Central memory CD8-positive, alpha-beta T cell (primary cell): ENCODE data around the gene C2orf42.
"Not testable (repeated sequence)": the region's sequence is repeated elsewhere in the genome, so short reads cannot be mapped to it uniquely, and the experiment has no call there.

Experiments used
- ATAC-seq: fragments of 150-1000 bp; cut with Tn5 transposase; replicated peaks from 2 replicates; pipeline ENCODE4 v1.10.0; 2022; ENCODE audit warnings: mild to moderate bottlenecking, moderate FRiP score, moderate number of reproducible peaks; ENCODE audit not compliant: poor library complexity, severe bottlenecking; ENCODE audit errors: extremely low read depth
- DNase-seq, 2 donors: peaks; one replicate each; pipeline ENCODE4 v3.0.0; 2021; ENCODE audit warnings: low spot score in 2 of 2
- H3K27ac Mint-ChIP-seq: one replicate; pipeline ENCODE4 v1.8.0; 2022; ENCODE audit warnings: low read depth, mild to moderate bottlenecking, moderate library complexity, mixed read lengths
- H3K27me3 Mint-ChIP-seq: one replicate; pipeline ENCODE4 v1.8.0; 2022; ENCODE audit warnings: mixed read lengths
- H3K36me3 Mint-ChIP-seq: one replicate; pipeline ENCODE4 v1.8.0; 2022; ENCODE audit warnings: mild to moderate bottlenecking, moderate library complexity, mixed read lengths; ENCODE audit not compliant: insufficient read depth
- H3K4me1 Mint-ChIP-seq: one replicate; pipeline ENCODE4 v1.8.0; 2022; ENCODE audit warnings: mixed read lengths
- H3K4me3 Mint-ChIP-seq: one replicate; pipeline ENCODE4 v1.8.0; 2022; ENCODE audit warnings: mild to moderate bottlenecking, moderate library complexity, mixed read lengths
- H3K9me3 Mint-ChIP-seq: one replicate; pipeline ENCODE4 v1.8.0; 2022; ENCODE audit warnings: mixed read lengths

The C2orf42 gene

GRCh38 chr2:70149130-70149686 is 41.6 kb downstream of the C2orf42 start:
- Mint-ChIP-seq H3K4me1 (peaks cover 11% of the 10 kb centered on the region), H3K36me3 (peaks cover 15% of the 10 kb centered on the region)
- not testable (repeated sequence) for DNase-seq, H3K27ac Mint-ChIP-seq, H3K4me3 Mint-ChIP-seq, ATAC-seq, H3K9me3 Mint-ChIP-seq, H3K27me3 Mint-ChIP-seq

GRCh38 chr2:70148211-70148760 is 42.5 kb downstream of the C2orf42 start:
- ATAC-seq, H3K9me3 Mint-ChIP-seq, H3K27ac Mint-ChIP-seq, H3K27me3 Mint-ChIP-seq, DNase-seq, H3K4me3 Mint-ChIP-seq: not testable (repeated sequence)
- H3K36me3 Mint-ChIP-seq: peaks cover 15% of the 10 kb centered on the region
- H3K4me1 Mint-ChIP-seq: peaks cover 15% of the 10 kb centered on the region

GRCh38 chr2:70145851-70146739 is 44.7 kb downstream of the C2orf42 start:
- H3K4me3 Mint-ChIP-seq: no peak overlapping the region
- DNase-seq: no peak
- H3K4me1 Mint-ChIP-seq: peaks cover 32% of the 10 kb centered on the region
- H3K9me3 Mint-ChIP-seq: no peaks in the 10 kb centered on the region
- peak overlapping the region; percentile 59 for H3K27ac Mint-ChIP-seq
- no peak for ATAC-seq
- peaks cover 18% of the 10 kb centered on the region for H3K36me3 Mint-ChIP-seq
- no peaks in the 10 kb centered on the region for H3K27me3 Mint-ChIP-seq

DNA sequence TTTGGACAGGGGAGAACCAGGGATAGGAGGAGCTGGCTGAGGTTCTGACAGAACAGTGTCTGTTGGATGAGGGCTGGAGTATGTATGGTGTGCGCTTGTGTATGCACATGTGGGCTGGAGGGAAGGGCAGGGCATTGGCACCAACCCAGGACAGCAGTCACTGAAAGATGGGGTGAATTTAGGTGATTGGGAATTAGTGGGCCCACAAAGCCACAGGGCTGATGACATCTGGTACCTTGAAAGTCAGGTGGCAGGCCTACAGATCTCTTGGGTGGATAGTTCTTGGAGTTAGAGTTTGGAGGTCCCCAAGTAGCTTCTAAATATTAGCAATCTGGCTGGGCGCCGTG is 45.7 kb downstream of the C2orf42 start:
- DNase-seq (no peak), ATAC-seq (no peak)
- Mint-ChIP-seq H3K4me3 (no peak overlapping the region), H3K36me3 (peaks cover 18% of the 10 kb centered on the region), H3K4me1 (peaks cover 42% of the 10 kb centered on the region), H3K27ac (peak overlapping the region; percentile 99), H3K27me3 (no peaks in the 10 kb centered on the region), H3K9me3 (no peaks in the 10 kb centered on the region)

DNA sequence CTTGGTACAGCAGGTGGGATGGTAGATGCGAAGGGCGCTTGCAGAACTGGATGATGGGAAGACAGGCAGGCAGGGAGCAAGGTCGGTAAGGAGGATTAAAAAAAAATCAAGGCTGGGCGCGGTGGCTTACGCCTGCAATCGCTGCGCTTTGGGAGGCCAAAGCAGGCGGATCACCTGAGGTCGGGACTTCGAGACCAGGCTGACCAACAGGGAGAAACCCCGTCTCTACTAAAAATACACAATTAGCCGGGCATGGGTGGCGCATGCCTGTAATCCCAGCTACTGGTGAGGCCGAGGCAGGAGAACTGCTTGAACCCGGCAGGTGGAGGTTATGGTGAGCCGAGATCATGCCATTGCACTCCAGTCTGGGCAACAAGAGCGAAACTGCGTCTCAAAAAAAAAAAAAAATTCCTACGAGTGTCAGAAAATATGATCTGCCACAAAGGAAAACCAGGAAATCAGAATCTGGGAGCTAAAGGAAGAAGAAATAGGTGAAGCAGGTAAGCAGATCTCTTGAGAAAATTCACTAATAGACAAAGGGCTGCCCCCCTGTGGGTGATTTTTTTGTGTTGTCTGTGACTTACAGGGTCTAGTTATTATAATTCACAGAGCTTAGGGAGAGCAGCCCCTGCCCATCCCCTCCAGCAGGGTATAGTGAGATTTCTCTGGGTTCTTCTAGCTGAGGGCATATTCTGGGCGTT is 46.2 kb downstream of the C2orf42 start:
- DNase-seq (no peak), ATAC-seq (no peak)
- Mint-ChIP-seq H3K27me3 (no peaks in the 10 kb centered on the region), H3K27ac (peak overlapping the region; percentile 99), H3K36me3 (peaks cover 16% of the 10 kb centered on the region), H3K4me1 (peaks cover 45% of the 10 kb centered on the region), H3K9me3 (no peaks in the 10 kb centered on the region), H3K4me3 (no peak overlapping the region)

DNA sequence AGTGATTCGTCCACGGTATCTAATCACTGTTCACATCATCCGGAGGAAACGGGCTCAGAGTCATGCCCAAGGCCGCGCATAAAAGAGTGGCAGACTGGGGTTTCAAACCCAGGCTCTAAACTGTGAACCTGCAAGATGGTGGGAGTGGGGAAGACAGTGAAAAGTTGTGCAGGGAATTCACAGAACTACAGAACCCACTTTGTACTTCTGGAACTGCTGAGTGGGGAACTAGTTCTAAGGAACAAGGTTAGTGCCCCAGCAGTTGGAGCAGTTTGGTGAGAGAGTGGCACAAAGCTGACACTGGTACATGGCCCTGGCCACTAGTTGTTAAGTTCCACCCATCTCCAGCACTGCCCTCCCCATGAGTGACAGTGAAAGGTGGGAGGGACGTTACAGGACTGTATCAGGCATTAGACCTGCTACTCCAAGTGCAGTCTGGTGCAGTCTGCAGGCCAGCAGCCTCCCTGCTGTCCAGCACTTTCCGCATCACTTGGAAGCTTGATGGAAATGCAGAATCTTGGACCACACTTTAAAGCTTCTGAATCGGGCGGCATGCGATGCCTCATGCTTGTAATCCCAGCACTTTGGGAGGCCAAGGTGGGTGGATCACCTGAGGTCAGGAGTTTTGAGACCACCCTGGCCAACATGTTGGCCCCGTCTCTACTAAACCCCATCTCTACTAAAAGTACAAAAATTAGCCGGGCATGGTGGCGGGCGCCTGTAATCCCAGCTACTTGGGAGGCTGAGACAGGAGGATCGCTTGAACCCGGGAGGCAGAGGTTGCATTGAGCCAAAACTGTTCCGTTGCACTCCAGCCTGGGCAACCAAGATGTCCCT is 47.3 kb downstream of the C2orf42 start:
- Mint-ChIP-seq H3K4me3 (peak overlapping the region; percentile 82), H3K9me3 (no peaks in the 10 kb centered on the region), H3K27ac (peak overlapping the region; percentile 99), H3K4me1 (peaks cover 45% of the 10 kb centered on the region), H3K27me3 (no peaks in the 10 kb centered on the region), H3K36me3 (peaks cover 16% of the 10 kb centered on the region)
- ATAC-seq: peak; percentile 47
- DNase-seq: peak; percentile 28 to 54

DNA sequence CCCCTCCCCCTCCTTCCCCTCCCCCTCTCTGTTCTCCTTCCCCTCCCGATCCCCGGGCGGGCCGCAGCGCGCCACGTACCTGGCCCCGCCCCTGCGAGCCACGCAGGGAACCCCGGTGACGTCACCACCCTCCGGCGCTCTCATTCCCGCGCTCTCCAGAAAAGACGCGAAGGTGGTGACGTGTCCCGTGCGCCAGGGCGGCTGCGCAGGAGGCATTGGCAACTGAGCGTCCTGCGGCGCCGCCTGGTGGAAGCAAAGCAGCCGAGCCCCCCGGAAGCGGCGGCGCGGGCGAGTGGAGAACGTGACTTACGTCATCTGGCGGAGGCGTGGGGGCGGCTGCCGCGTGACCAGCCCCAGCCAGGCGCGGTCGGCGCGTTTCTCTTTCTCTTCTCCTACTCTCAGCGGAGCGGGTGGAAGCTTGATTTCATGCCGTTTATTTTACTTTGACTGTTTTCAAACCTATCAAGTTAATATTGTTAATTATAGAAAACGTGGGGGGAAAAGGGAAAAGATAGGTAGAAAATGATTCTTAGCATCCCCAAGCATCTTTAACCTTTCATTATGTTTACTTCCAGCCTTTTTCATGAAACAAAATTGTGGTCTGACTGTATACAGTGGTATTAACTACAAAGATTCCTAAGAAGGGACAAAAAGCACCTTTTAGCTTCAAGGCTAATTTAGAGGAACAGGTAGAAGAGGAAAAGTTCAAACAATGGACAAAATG is 48.1 kb downstream of the C2orf42 start:
- Mint-ChIP-seq H3K4me1 (peaks cover 49% of the 10 kb centered on the region), H3K27me3 (no peaks in the 10 kb centered on the region), H3K4me3 (peak overlapping the region; percentile 82)

DNA sequence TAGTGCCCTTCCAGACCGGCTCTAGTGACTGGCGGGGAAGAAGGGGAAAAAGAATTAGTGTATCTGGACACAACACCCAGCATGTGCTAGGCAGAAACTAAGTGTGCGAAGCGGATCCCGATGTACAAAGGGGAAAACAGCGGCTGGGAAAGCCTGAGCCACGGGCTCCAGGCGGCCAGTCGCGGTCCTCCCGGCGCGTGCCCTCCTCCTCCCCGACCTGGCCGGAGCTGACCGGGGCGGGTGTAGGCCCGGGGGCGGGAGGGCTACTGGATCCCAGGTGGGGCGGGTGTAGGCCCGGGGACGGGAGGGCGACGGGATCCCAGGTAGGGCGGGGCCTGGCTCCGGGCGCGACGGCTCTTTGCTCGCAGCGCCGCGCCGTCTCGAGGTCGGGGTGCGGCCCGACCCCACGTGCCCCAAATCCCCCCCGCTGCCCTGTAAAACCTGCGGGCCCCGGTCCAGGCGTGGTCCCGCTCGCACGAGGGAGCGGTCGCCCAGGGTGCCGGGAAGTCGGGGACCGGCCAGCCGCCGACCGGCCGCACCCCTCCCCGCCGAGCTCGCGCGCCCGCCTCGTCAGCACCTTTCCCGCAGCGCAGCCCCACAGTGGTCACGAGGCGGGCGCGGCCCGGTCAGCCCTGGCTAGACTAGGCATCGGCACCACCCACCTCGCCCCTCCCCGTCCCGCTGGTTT is 48.8 kb downstream of the C2orf42 start:
- peak; percentile 19 for ATAC-seq
- peak overlapping the region; percentile 99 for H3K27ac Mint-ChIP-seq

More for the DNA sequence above, 48.1 kb downstream of the C2orf42 start:
- ATAC-seq (peak; percentile 83), DNase-seq (peak; percentile 98 to 99)
- Mint-ChIP-seq H3K27ac (peak overlapping the region; percentile 99), H3K36me3 (peaks cover 16% of the 10 kb centered on the region), H3K9me3 (no peaks in the 10 kb centered on the region)

DNA sequence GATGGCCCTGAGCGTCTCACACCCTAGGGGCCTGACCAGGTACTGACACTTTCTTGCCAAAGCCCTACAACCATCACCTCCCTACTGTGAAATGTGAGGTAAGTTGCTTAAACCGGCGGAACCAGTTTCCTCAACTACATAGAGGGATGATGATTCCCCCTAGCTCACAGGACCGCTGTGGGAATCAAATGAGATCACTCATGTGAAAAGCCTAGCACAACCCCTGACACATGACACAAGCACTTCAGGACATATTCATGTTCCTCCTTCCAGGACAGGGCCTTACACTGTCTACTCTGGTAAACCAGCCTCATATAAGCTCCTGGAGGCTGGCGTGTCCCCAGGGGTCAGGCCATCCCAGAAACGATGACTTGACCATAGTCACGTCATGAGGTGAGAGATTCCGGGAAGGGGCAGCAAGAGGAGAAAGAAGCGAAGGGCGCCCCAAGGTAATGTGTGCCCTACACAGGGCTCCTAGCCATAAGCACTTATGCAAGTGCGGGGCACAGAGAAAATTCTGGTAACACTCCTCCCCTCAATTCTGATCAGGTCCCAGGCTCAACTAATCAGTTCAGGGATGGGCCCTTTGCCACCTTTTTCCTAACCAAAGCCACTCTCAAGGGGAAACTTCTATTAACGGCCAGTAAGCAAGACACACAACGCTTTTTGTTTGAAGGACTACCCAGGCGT is 49.5 kb downstream of the C2orf42 start:
- DNase-seq (peak; percentile 33 to 73), ATAC-seq (peak; percentile 41)
- Mint-ChIP-seq H3K4me3 (peak overlapping the region; percentile 82), H3K4me1 (peaks cover 59% of the 10 kb centered on the region), H3K36me3 (peaks cover 16% of the 10 kb centered on the region), H3K9me3 (no peaks in the 10 kb centered on the region), H3K27ac (peak overlapping the region; percentile 99), H3K27me3 (no peaks in the 10 kb centered on the region)

More for the DNA sequence above, 48.8 kb downstream of the C2orf42 start:
- no peak for DNase-seq
- Mint-ChIP-seq H3K27me3 (no peaks in the 10 kb centered on the region), H3K4me3 (peak overlapping the region; percentile 82), H3K36me3 (peaks cover 18% of the 10 kb centered on the region), H3K4me1 (peaks cover 56% of the 10 kb centered on the region), H3K9me3 (no peaks in the 10 kb centered on the region)

- Mint-ChIP-seq H3K36me3 (peaks cover 20% of the 10 kb centered on the region), H3K27ac (peak overlapping the region; percentile 99), H3K4me1 (peaks cover 60% of the 10 kb centered on the region), H3K9me3 (no peaks in the 10 kb centered on the region), H3K27me3 (no peaks in the 10 kb centered on the region), H3K4me3 (peak overlapping the region; percentile 82)
- no peak for ATAC-seq
- DNase-seq: no peak
Measured at GRCh38 chr2:70140791-70141211, 50.0 kb downstream of the C2orf42 start.
